ENCODE measurements around the gene LTBP1.

LTBP1 gene

GRCh38 chr2:33272001-33272400, 325.2 kb downstream of the LTBP1 start:
- DNase-seq (ENCODE audit: low spot score), result peak; percentile 38

- no peak for DNase-seq (ENCODE audit: low spot score)
Measured at GRCh38 chr2:33273479-33273878, 326.7 kb downstream of the LTBP1 start.

- DNase-seq (ENCODE audit: low spot score), result no peak
Measured at GRCh38 chr2:33274524-33274923, 327.8 kb downstream of the LTBP1 start.

- DNase-seq (ENCODE audit: low spot score), result peak; percentile 67
Measured at GRCh38 chr2:33275689-33276444, 329.1 kb downstream of the LTBP1 start.

- DNase-seq (ENCODE audit: low spot score), result no peak
Measured at GRCh38 chr2:33277002-33277426, 330.3 kb downstream of the LTBP1 start.

- no peak for DNase-seq (ENCODE audit: low spot score)
Measured at GRCh38 chr2:33278245-33278943, 331.6 kb downstream of the LTBP1 start.

GRCh38 chr2:33284287-33284686, 337.5 kb downstream of the LTBP1 start:
- no peak for DNase-seq (ENCODE audit: low spot score)

- no peak for DNase-seq (ENCODE audit: low spot score)
Measured at GRCh38 chr2:33287507-33288005, 340.8 kb downstream of the LTBP1 start.

- no peak for DNase-seq (ENCODE audit: low spot score)
Measured at GRCh38 chr2:33288011-33288410, 341.3 kb downstream of the LTBP1 start.

GRCh38 chr2:33289961-33290360, 343.2 kb downstream of the LTBP1 start:
- DNase-seq (ENCODE audit: low spot score), result no peak

GRCh38 chr2:33291278-33292013, 344.7 kb downstream of the LTBP1 start:
- DNase-seq (ENCODE audit: low spot score), result no peak

- DNase-seq (ENCODE audit: low spot score), result no peak
Measured at GRCh38 chr2:33292063-33292462, 345.3 kb downstream of the LTBP1 start.

GRCh38 chr2:33292981-33293595, 346.3 kb downstream of the LTBP1 start:
- DNase-seq (ENCODE audit: low spot score), result no peak

GRCh38 chr2:33298233-33298632, 351.5 kb downstream of the LTBP1 start:
- DNase-seq (ENCODE audit: low spot score), result no peak

GRCh38 chr2:33301355-33301754, 354.6 kb downstream of the LTBP1 start:
- no peak for DNase-seq (ENCODE audit: low spot score)

- no peak for DNase-seq (ENCODE audit: low spot score)
Measured at GRCh38 chr2:33302348-33302747, 355.6 kb downstream of the LTBP1 start.

- DNase-seq (ENCODE audit: low spot score), result no peak
Measured at GRCh38 chr2:33304032-33304864, 357.5 kb downstream of the LTBP1 start.

- no peak for DNase-seq (ENCODE audit: low spot score)
Measured at GRCh38 chr2:33307659-33308270, 361.0 kb downstream of the LTBP1 start.

GRCh38 chr2:33312355-33312754, 365.6 kb downstream of the LTBP1 start:
- DNase-seq (ENCODE audit: low spot score), result no peak

- DNase-seq (ENCODE audit: low spot score), result no peak
Measured at GRCh38 chr2:33313039-33313438, 366.3 kb downstream of the LTBP1 start.

GRCh38 chr2:33314541-33314940, 367.8 kb downstream of the LTBP1 start:
- no peak for DNase-seq (ENCODE audit: low spot score)
